Activated CD4-positive, CD25-positive, alpha-beta regulatory T cell treated with anti-CD3 and anti-CD28 coated beads, Interleukin-2, amount 50 U/mL, for 16 hours (primary cell): Measurements from ENCODE around the gene POTEB.
"Not testable (repeated sequence)": the region's sequence is repeated elsewhere in the genome, so short reads cannot be mapped to it uniquely, and the experiment has no call there.

Experiments
- DNase-seq: peaks from one replicate; pipeline ENCODE4 v3.0.0-alpha.2; 2020; ENCODE audit warnings: low read depth, low spot score

The POTEB gene

GRCh38 chr15:21877635-21878034, at the start of gene POTEB:
TSS of gene POTEB (minus strand) at chr15:21877735. CDS start at chr15:21877246, 489 bp downstream.
- not testable (repeated sequence) for DNase-seq

GRCh38 chr15:21890955-21891354, 13.4 kb upstream of the POTEB start:
- DNase-seq: not testable (repeated sequence)

- not testable (repeated sequence) for DNase-seq
Measured at GRCh38 chr15:21889542-21889941, 12.0 kb upstream of the POTEB start.

- DNase-seq: not testable (repeated sequence)
Measured at GRCh38 chr15:21838831-21839230, 38.7 kb downstream of the POTEB start.
